Stimulated activated naive CD8-positive, alpha-beta T cell treated with anti-CD3 and anti-CD28 coated beads, Interleukin-15, amount 100 ng/mL, for 72 hours (primary cell): ENCODE measurements around the gene MYL10.

Experiments
- ATAC-seq: fragments of 150-1000 bp; cut with Tn5 transposase; 2 replicates; pipeline ENCODE4 v1.10.0; 2021; ENCODE audit warnings: mild to moderate bottlenecking, moderate library complexity
- DNase-seq, 2 donors: peaks; one replicate each; pipeline ENCODE4 v3.0.0; 2021 to 2022
- H3K27ac Mint-ChIP-seq, 2 donors: one replicate each; pipeline ENCODE4 v1.8.0; 2022; ENCODE audit warnings: mild to moderate bottlenecking in 2 of 2, mixed read lengths in 2 of 2, moderate library complexity in 2 of 2
- H3K27me3 Mint-ChIP-seq: one replicate; pipeline ENCODE4 v1.8.0; 2022; ENCODE audit warnings: mixed read lengths
- H3K4me1 Mint-ChIP-seq: one replicate; pipeline ENCODE4 v1.8.0; 2022; ENCODE audit warnings: mild to moderate bottlenecking, mixed read lengths
- H3K4me3 Mint-ChIP-seq, 2 donors: one replicate each; pipeline ENCODE4 v1.8.0; 2022; ENCODE audit warnings: mild to moderate bottlenecking in 2 of 2, mixed read lengths in 2 of 2, moderate library complexity in 1 of 2
- H3K9me3 Mint-ChIP-seq, 2 donors: one replicate each; pipeline ENCODE4 v1.8.0; 2022; ENCODE audit warnings: mixed read lengths in 2 of 2

Gene MYL10

GRCh38 chr7:101629171-101629570 lies at the start of gene MYL10:
MYL10 (minus strand) TSS chr7:101629296; CDS start chr7:101629118, 178 bp downstream.
- H3K27me3 Mint-ChIP-seq: peaks cover 23% of the 10 kb centered on the region
- no peak within 1 kb of the TSS for H3K4me3 Mint-ChIP-seq
- ATAC-seq (no peak), DNase-seq (no peak)
- peaks cover 0 to 5% of the 10 kb centered on the region in 2 donors for H3K9me3 Mint-ChIP-seq
- peaks cover 14% of the 10 kb centered on the region for H3K4me1 Mint-ChIP-seq
- H3K27ac Mint-ChIP-seq: no peak within 1 kb of the TSS

GRCh38 chr7:101678658-101679057 lies 49.6 kb upstream of the MYL10 start:
- H3K27me3 Mint-ChIP-seq: no peaks in the 10 kb centered on the region
- H3K4me3 Mint-ChIP-seq: no peak overlapping the region
- no peak for DNase-seq
- no peak overlapping the region for H3K27ac Mint-ChIP-seq
- H3K9me3 Mint-ChIP-seq: no peaks in the 10 kb centered on the region
- ATAC-seq: no peak
- no peaks in the 10 kb centered on the region for H3K4me1 Mint-ChIP-seq

- Mint-ChIP-seq H3K27me3 (no peaks in the 10 kb centered on the region), H3K9me3 (no peaks in the 10 kb centered on the region), H3K4me1 (no peaks in the 10 kb centered on the region), H3K27ac (no peak overlapping the region), H3K4me3 (no peak overlapping the region)
- no peak for DNase-seq
- ATAC-seq: no peak
Measured at GRCh38 chr7:101677797-101678479, 48.8 kb upstream of the MYL10 start.

- Mint-ChIP-seq H3K4me3 (no peak overlapping the region), H3K9me3 (no peaks in the 10 kb centered on the region), H3K27me3 (no peaks in the 10 kb centered on the region), H3K4me1 (no peaks in the 10 kb centered on the region), H3K27ac (no peak overlapping the region)
- DNase-seq (no peak), ATAC-seq (no peak)
Measured at GRCh38 chr7:101677391-101677790, 48.3 kb upstream of the MYL10 start.

GRCh38 chr7:101676956-101677355 lies 47.9 kb upstream of the MYL10 start:
- Mint-ChIP-seq H3K4me1 (no peaks in the 10 kb centered on the region), H3K9me3 (no peaks in the 10 kb centered on the region), H3K27me3 (no peaks in the 10 kb centered on the region), H3K27ac (no peak overlapping the region), H3K4me3 (no peak overlapping the region)
- DNase-seq (no peak), ATAC-seq (no peak)

GRCh38 chr7:101676062-101676598 lies 47.0 kb upstream of the MYL10 start:
- no peak for ATAC-seq
- no peaks in the 10 kb centered on the region for H3K27me3 Mint-ChIP-seq
- no peak for DNase-seq
- no peak overlapping the region for H3K4me3 Mint-ChIP-seq
- H3K9me3 Mint-ChIP-seq: no peaks in the 10 kb centered on the region
- no peak overlapping the region for H3K27ac Mint-ChIP-seq
- H3K4me1 Mint-ChIP-seq: no peaks in the 10 kb centered on the region

GRCh38 chr7:101674439-101674838 lies 45.3 kb upstream of the MYL10 start:
- Mint-ChIP-seq H3K4me1 (no peaks in the 10 kb centered on the region), H3K27ac (no peak overlapping the region), H3K9me3 (no peaks in the 10 kb centered on the region), H3K4me3 (no peak overlapping the region), H3K27me3 (no peaks in the 10 kb centered on the region)
- no peak for ATAC-seq
- DNase-seq: no peak

GRCh38 chr7:101673951-101674350 lies 44.9 kb upstream of the MYL10 start:
- no peak for ATAC-seq
- H3K4me1 Mint-ChIP-seq: no peaks in the 10 kb centered on the region
- H3K9me3 Mint-ChIP-seq: peaks cover 0 to under 1% of the 10 kb centered on the region in 2 donors
- no peak overlapping the region for H3K27ac Mint-ChIP-seq
- no peak overlapping the region for H3K4me3 Mint-ChIP-seq
- no peak for DNase-seq
- H3K27me3 Mint-ChIP-seq: no peaks in the 10 kb centered on the region

- no peak overlapping the region for H3K4me3 Mint-ChIP-seq
- H3K9me3 Mint-ChIP-seq: peaks cover 0 to 7% of the 10 kb centered on the region in 2 donors
- no peak overlapping the region for H3K27ac Mint-ChIP-seq
- no peaks in the 10 kb centered on the region for H3K4me1 Mint-ChIP-seq
- H3K27me3 Mint-ChIP-seq: no peaks in the 10 kb centered on the region
- ATAC-seq (no peak), DNase-seq (no peak)
Measured at GRCh38 chr7:101673315-101673714, 44.2 kb upstream of the MYL10 start.

GRCh38 chr7:101671371-101672356 lies 42.6 kb upstream of the MYL10 start:
- Mint-ChIP-seq H3K4me3 (no peak overlapping the region), H3K27ac (no peak overlapping the region), H3K9me3 (peaks cover 0 to 9% of the 10 kb centered on the region in 2 donors), H3K27me3 (no peaks in the 10 kb centered on the region), H3K4me1 (no peaks in the 10 kb centered on the region)
- ATAC-seq: no peak
- DNase-seq: no peak

GRCh38 chr7:101669307-101669706 lies 40.2 kb upstream of the MYL10 start:
- H3K27ac Mint-ChIP-seq: no peak overlapping the region

GRCh38 chr7:101668726-101669125 lies 39.6 kb upstream of the MYL10 start:
- no peaks in the 10 kb centered on the region for H3K27me3 Mint-ChIP-seq
- H3K9me3 Mint-ChIP-seq: peaks cover 0 to 10% of the 10 kb centered on the region in 2 donors
- no peaks in the 10 kb centered on the region for H3K4me1 Mint-ChIP-seq
- H3K27ac Mint-ChIP-seq: no peak overlapping the region
- DNase-seq: no peak
- no peak overlapping the region for H3K4me3 Mint-ChIP-seq
- ATAC-seq: no peak

More at GRCh38 chr7:101669307-101669706, 40.2 kb upstream of the MYL10 start:
- H3K4me3 Mint-ChIP-seq: no peak overlapping the region
- ATAC-seq (no peak), DNase-seq (no peak)
- H3K27me3 Mint-ChIP-seq: no peaks in the 10 kb centered on the region
- H3K4me1 Mint-ChIP-seq: no peaks in the 10 kb centered on the region
- H3K9me3 Mint-ChIP-seq: peaks cover 0 to 9% of the 10 kb centered on the region in 2 donors

- no peaks in the 10 kb centered on the region for H3K27me3 Mint-ChIP-seq
- H3K27ac Mint-ChIP-seq: no peak overlapping the region
- peaks cover 0 to 18% of the 10 kb centered on the region in 2 donors for H3K9me3 Mint-ChIP-seq
- ATAC-seq (no peak), DNase-seq (no peak)
- no peak overlapping the region for H3K4me3 Mint-ChIP-seq
- no peaks in the 10 kb centered on the region for H3K4me1 Mint-ChIP-seq
Measured at GRCh38 chr7:101667920-101668319, 38.8 kb upstream of the MYL10 start.

- no peak overlapping the region for H3K27ac Mint-ChIP-seq
- ATAC-seq: no peak
- H3K4me1 Mint-ChIP-seq: no peaks in the 10 kb centered on the region
Measured at GRCh38 chr7:101667399-101667798, 38.3 kb upstream of the MYL10 start.

GRCh38 chr7:101666741-101667140 lies 37.6 kb upstream of the MYL10 start:
- DNase-seq (no peak), ATAC-seq (no peak)
- H3K27ac Mint-ChIP-seq: no peak overlapping the region
- H3K4me1 Mint-ChIP-seq: no peaks in the 10 kb centered on the region
- H3K9me3 Mint-ChIP-seq: peaks cover 0 to 20% of the 10 kb centered on the region in 2 donors
- H3K4me3 Mint-ChIP-seq: no peak overlapping the region
- no peaks in the 10 kb centered on the region for H3K27me3 Mint-ChIP-seq

More at GRCh38 chr7:101667399-101667798, 38.3 kb upstream of the MYL10 start:
- Mint-ChIP-seq H3K27me3 (no peaks in the 10 kb centered on the region), H3K4me3 (no peak overlapping the region), H3K9me3 (peaks cover 0 to 20% of the 10 kb centered on the region in 2 donors)
- DNase-seq: no peak

GRCh38 chr7:101666293-101666692 lies 37.2 kb upstream of the MYL10 start:
- DNase-seq (no peak), ATAC-seq (no peak)
- no peak overlapping the region for H3K27ac Mint-ChIP-seq
- H3K4me3 Mint-ChIP-seq: no peak overlapping the region
- no peaks in the 10 kb centered on the region for H3K4me1 Mint-ChIP-seq
- H3K27me3 Mint-ChIP-seq: no peaks in the 10 kb centered on the region
- H3K9me3 Mint-ChIP-seq: peaks cover 0 to 20% of the 10 kb centered on the region in 2 donors
